Neural progenitor cell (in vitro differentiated cells): ENCODE data around the gene RSF1. TPM values are rescaled to one million over a fixed set of nuclear protein-coding genes. Genes with fewer than 3 reads are reported as not detected.
A peak's percentile ranks its signal among the peaks of the same experiment; 100 is the strongest.
"Not testable (repeated sequence)": the region's sequence is repeated elsewhere in the genome, so short reads cannot be mapped to it uniquely, and the experiment has no call there.

Experiments
- DNase-seq: peaks from one replicate; pipeline ENCODE4 v3.0.0-alpha.2; 2016; ENCODE audit warnings: low spot score
- H2AFZ ChIP-seq: fragments of 200-600 bp; sonication (generic); replicated peaks from 2 replicates; pipeline ENCODE4 v1.6.1; 2016; ENCODE audit warnings: antibody characterized with exemption
- H3F3A ChIP-seq: fragments of 200-600 bp; sonication (generic); 2 replicates; pipeline ENCODE4 v1.6.1; 2016; ENCODE audit warnings: antibody characterized with exemption, low read depth
- H3K27ac ChIP-seq: fragments of 200-600 bp; sonication (generic); 2 replicates; pipeline ENCODE4 v1.5.1; 2016; ENCODE audit warnings: mild to moderate bottlenecking
- H3K27me3 ChIP-seq: fragments of 200-600 bp; sonication (generic); 2 replicates; pipeline ENCODE4 v1.6.1; 2016; ENCODE audit warnings: mild to moderate bottlenecking, moderate library complexity
- H3K36me3 ChIP-seq: fragments of 200-600 bp; sonication (generic); 2 replicates; pipeline ENCODE4 v1.5.1; 2016
- H3K4me1 ChIP-seq: fragments of 200-600 bp; sonication (generic); 2 replicates; pipeline ENCODE4 v1.6.1; 2016; ENCODE audit warnings: mixed run types
- H3K4me2 ChIP-seq: fragments of 200-600 bp; sonication (generic); 2 replicates; pipeline ENCODE4 v1.6.1; 2016
- H3K4me3 ChIP-seq: fragments of 200-600 bp; sonication (generic); 2 replicates; pipeline ENCODE4 v1.5.1; 2016
- H3K79me2 ChIP-seq: fragments of 200-600 bp; sonication (generic); 2 replicates; pipeline ENCODE4 v1.6.1; 2016; ENCODE audit warnings: low read depth
- H3K9ac ChIP-seq: fragments of 200-600 bp; sonication (generic); 2 replicates; pipeline ENCODE4 v1.6.1; 2016
- H3K9me3 ChIP-seq: fragments of 200-600 bp; sonication (generic); 2 replicates; pipeline ENCODE4 v1.5.1; 2016; ENCODE audit warnings: low read depth
- H4K20me1 ChIP-seq: fragments of 200-600 bp; sonication (generic); 2 replicates; pipeline ENCODE4 v1.6.1; 2016; ENCODE audit warnings: low read depth
- H3K27ac Mint-ChIP-seq: 3 replicates; pipeline ENCODE4 v1.8.0; 2021; ENCODE audit warnings: mixed read lengths
- H3K27me3 Mint-ChIP-seq: 2 replicates; pipeline ENCODE4 v1.8.0; 2022; ENCODE audit warnings: low read depth, mild to moderate bottlenecking, inconsistent platforms, moderate library complexity, mixed read lengths; ENCODE audit not compliant: insufficient read depth
- H3K36me3 Mint-ChIP-seq: 3 replicates; pipeline ENCODE4 v1.8.0; 2021; ENCODE audit warnings: mixed read lengths
- H3K4me1 Mint-ChIP-seq: 3 replicates; pipeline ENCODE4 v1.8.0; 2021; ENCODE audit warnings: mixed read lengths
- H3K4me3 Mint-ChIP-seq: 3 replicates; pipeline ENCODE4 v1.8.0; 2021; ENCODE audit warnings: mild to moderate bottlenecking, moderate library complexity, mixed read lengths
- H3K9me3 Mint-ChIP-seq: 3 replicates; pipeline ENCODE4 v1.8.0; 2020; ENCODE audit warnings: mixed read lengths
- EZH2 ChIP-seq: fragments of 200-600 bp; sonication (generic); IDR thresholded peaks from 2 replicates; pipeline ENCODE4 v1.6.1; 2017; ENCODE audit warnings: antibody characterized with exemption, mild to moderate bottlenecking, moderate library complexity
- EZH2phosphoT487 ChIP-seq: fragments of 200-600 bp; sonication (generic); IDR thresholded peaks from 2 replicates; pipeline ENCODE4 v1.6.1; 2017; ENCODE audit warnings: antibody characterized with exemption
- total RNA-seq: library from RNA; depleted of rRNA; stranded (reverse); fragments of >200 nt; gene quantifications from 2 replicates; pipeline ENCODE4 v1.2.3, GENCODE V29; 2015; ENCODE audit warnings: low replicate concordance
- TF ChIP-seq, protein P1 (sequence below): fragments of 200-600 bp; sonication (generic); IDR thresholded peaks from 2 replicates; pipeline ENCODE4 v1.5.1; 2017; ENCODE audit warnings: antibody characterized with exemption, mild to moderate bottlenecking

RSF1 gene
- total RNA-seq, 1 donor from 2014 or later = 106 TPM

- no peak overlapping the region for H3K9ac ChIP-seq
- Mint-ChIP-seq H3K9me3 (peaks cover 4% of the 10 kb centered on the region), H3K27me3 (peaks cover 13% of the 10 kb centered on the region), H3K4me1 (peaks cover 11% of the 10 kb centered on the region), H3K36me3 (no peaks in the 10 kb centered on the region), H3K27ac (no peak overlapping the region), H3K4me3 (no peak overlapping the region)
- H3K4me2 ChIP-seq = no peak overlapping the region
- no peak overlapping the region for H3K27ac ChIP-seq
- peaks cover 10% of the 10 kb centered on the region for H3F3A ChIP-seq
- H3K9me3 ChIP-seq = no peaks in the 10 kb centered on the region
- peaks cover 3% of the 10 kb centered on the region for H3K79me2 ChIP-seq
- H3K36me3 ChIP-seq = no peaks in the 10 kb centered on the region
- H4K20me1 ChIP-seq = no peaks in the 10 kb centered on the region
- peak overlapping the region; percentile 48 for H2AFZ ChIP-seq
- DNase-seq = no peak
- TF ChIP-seq EZH2 = no peak
- TF ChIP-seq EZH2phosphoT487 = no peak
- no peaks in the 10 kb centered on the region for H3K4me1 ChIP-seq
- H3K4me3 ChIP-seq = no peak overlapping the region
- H3K27me3 ChIP-seq = no peaks in the 10 kb centered on the region
Measured at GRCh38 chr11:77642228-77642627, 178.3 kb downstream of the RSF1 start.

GRCh38 chr11:77637345-77638165 lies 183.0 kb downstream of the RSF1 start, which contains the start of gene CLNS1A:
CLNS1A (minus strand) TSS chr11:77637794; CDS start chr11:77637714, 80 bp downstream.
- Histone ChIP-seq H3K36me3 (peaks cover under 1% of the 10 kb centered on the region), H3K9me3 (no peaks in the 10 kb centered on the region), H3K79me2 (peaks cover 50% of the 10 kb centered on the region), H2AFZ (peak within 1 kb of the TSS; percentile 59), H4K20me1 (peaks cover 10% of the 10 kb centered on the region), H3K27ac (peak within 1 kb of the TSS; percentile 64), H3K27me3 (no peaks in the 10 kb centered on the region), H3F3A (peaks cover 10% of the 10 kb centered on the region), H3K4me1 (peaks cover 6% of the 10 kb centered on the region), H3K9ac (peak within 1 kb of the TSS; percentile 86), H3K4me3 (peak within 1 kb of the TSS; percentile 85), H3K4me2 (peak within 1 kb of the TSS; percentile 94)
- Mint-ChIP-seq H3K4me1 (peaks cover 22% of the 10 kb centered on the region), H3K27me3 (peaks cover 3% of the 10 kb centered on the region), H3K4me3 (peak within 1 kb of the TSS; percentile 97), H3K27ac (peak within 1 kb of the TSS; percentile 99), H3K36me3 (peaks cover 14% of the 10 kb centered on the region), H3K9me3 (peaks cover 4% of the 10 kb centered on the region)
- DNase-seq = peak; percentile 88
- TF ChIP-seq EZH2 = no peak
- TF ChIP-seq, protein P1, sequence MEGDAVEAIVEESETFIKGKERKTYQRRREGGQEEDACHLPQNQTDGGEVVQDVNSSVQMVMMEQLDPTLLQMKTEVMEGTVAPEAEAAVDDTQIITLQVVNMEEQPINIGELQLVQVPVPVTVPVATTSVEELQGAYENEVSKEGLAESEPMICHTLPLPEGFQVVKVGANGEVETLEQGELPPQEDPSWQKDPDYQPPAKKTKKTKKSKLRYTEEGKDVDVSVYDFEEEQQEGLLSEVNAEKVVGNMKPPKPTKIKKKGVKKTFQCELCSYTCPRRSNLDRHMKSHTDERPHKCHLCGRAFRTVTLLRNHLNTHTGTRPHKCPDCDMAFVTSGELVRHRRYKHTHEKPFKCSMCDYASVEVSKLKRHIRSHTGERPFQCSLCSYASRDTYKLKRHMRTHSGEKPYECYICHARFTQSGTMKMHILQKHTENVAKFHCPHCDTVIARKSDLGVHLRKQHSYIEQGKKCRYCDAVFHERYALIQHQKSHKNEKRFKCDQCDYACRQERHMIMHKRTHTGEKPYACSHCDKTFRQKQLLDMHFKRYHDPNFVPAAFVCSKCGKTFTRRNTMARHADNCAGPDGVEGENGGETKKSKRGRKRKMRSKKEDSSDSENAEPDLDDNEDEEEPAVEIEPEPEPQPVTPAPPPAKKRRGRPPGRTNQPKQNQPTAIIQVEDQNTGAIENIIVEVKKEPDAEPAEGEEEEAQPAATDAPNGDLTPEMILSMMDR = no peak
- no peak for TF ChIP-seq EZH2phosphoT487

- H3K36me3 Mint-ChIP-seq = peaks cover 18% of the 10 kb centered on the region
- Histone ChIP-seq H4K20me1 (peaks cover 10% of the 10 kb centered on the region), H3K79me2 (peaks cover 57% of the 10 kb centered on the region), H3K27ac (no peak overlapping the region), H3K36me3 (peaks cover 3% of the 10 kb centered on the region), H2AFZ (no peak overlapping the region), H3K4me1 (peaks cover 6% of the 10 kb centered on the region), H3K4me3 (peak overlapping the region; percentile 85), H3K4me2 (peak overlapping the region; percentile 94), H3K27me3 (no peaks in the 10 kb centered on the region), H3K9ac (peak overlapping the region; percentile 86), H3F3A (peaks cover 10% of the 10 kb centered on the region), H3K9me3 (no peaks in the 10 kb centered on the region)
- DNase-seq = peak; percentile 8
- peaks cover 3% of the 10 kb centered on the region for H3K27me3 Mint-ChIP-seq
- H3K4me3 Mint-ChIP-seq = peak overlapping the region; percentile 97
- TF ChIP-seq EZH2 = no peak
- TF ChIP-seq, protein P1 = no peak
- TF ChIP-seq EZH2phosphoT487 = no peak
- H3K9me3 Mint-ChIP-seq = peaks cover 4% of the 10 kb centered on the region
- peaks cover 22% of the 10 kb centered on the region for H3K4me1 Mint-ChIP-seq
- H3K27ac Mint-ChIP-seq = no peak overlapping the region
Measured at GRCh38 chr11:77636731-77637344, 183.7 kb downstream of the RSF1 start.

- H2AFZ ChIP-seq, DNase-seq, H3K9me3 Mint-ChIP-seq, H3K27ac ChIP-seq, H3K4me2 ChIP-seq, H3K9ac ChIP-seq, H3K9me3 ChIP-seq, H3K4me1 ChIP-seq, H3K27me3 ChIP-seq, H3K36me3 ChIP-seq, H3K4me3 Mint-ChIP-seq, H3K27me3 Mint-ChIP-seq, H3K4me3 ChIP-seq: not testable (repeated sequence)
- Histone ChIP-seq H3F3A (peaks cover 10% of the 10 kb centered on the region), H4K20me1 (peaks cover 21% of the 10 kb centered on the region), H3K79me2 (peaks cover 86% of the 10 kb centered on the region)
- H3K27ac Mint-ChIP-seq = peak overlapping the region; percentile 29
- H3K36me3 Mint-ChIP-seq = peaks cover 21% of the 10 kb centered on the region
- H3K4me1 Mint-ChIP-seq = peaks cover 24% of the 10 kb centered on the region
Measured at GRCh38 chr11:77633926-77634325, 186.6 kb downstream of the RSF1 start.
